Fibroblast of pulmonary artery (primary cell): ENCODE measurements around the gene PMPCA.

Experiments used
- DNase-seq: peaks from one replicate; pipeline ENCODE4 v3.0.0-alpha.2; 2010; ENCODE audit warnings: low read depth
- H3K4me3 ChIP-seq: replicated peaks from 2 replicates; pipeline ENCODE4 v1.5.1; 2011; ENCODE audit warnings: low read depth, mild to moderate bottlenecking, control low read depth, low read length, moderate library complexity
- CTCF ChIP-seq: IDR thresholded peaks from 2 replicates; pipeline ENCODE4 v1.5.1; 2011; ENCODE audit warnings: mild to moderate bottlenecking, control low read depth, low read length, inconsistent platforms; ENCODE audit errors: missing control alignments

PMPCA gene

GRCh38 chr9:136470356-136470755 lies 59.9 kb downstream of the PMPCA start:
- DNase-seq: no peak
- TF ChIP-seq CTCF: no peak
- no peak overlapping the region for H3K4me3 ChIP-seq

GRCh38 chr9:136470792-136471469 lies 60.5 kb downstream of the PMPCA start:
- no peak for TF ChIP-seq CTCF
- DNase-seq: no peak
- no peak overlapping the region for H3K4me3 ChIP-seq

GRCh38 chr9:136471802-136472487 lies 61.5 kb downstream of the PMPCA start:
- no peak for TF ChIP-seq CTCF

GRCh38 chr9:136472640-136473353 lies 62.3 kb downstream of the PMPCA start:
- DNase-seq: no peak
- TF ChIP-seq CTCF: no peak
- no peak overlapping the region for H3K4me3 ChIP-seq

More at GRCh38 chr9:136471802-136472487, 61.5 kb downstream of the PMPCA start:
- no peak overlapping the region for H3K4me3 ChIP-seq
- no peak for DNase-seq

- DNase-seq: no peak
- no peak overlapping the region for H3K4me3 ChIP-seq
- no peak for TF ChIP-seq CTCF
Observed at GRCh38 chr9:136473354-136473721, 62.9 kb downstream of the PMPCA start.
